ENCODE data around the gene PTPN22.

Gene PTPN22

GRCh38 chr1:113780374-113781146 is 91.0 kb downstream of the PTPN22 start:
- no peak overlapping the region for H3K4me3 ChIP-seq (ENCODE audit: low read depth, low read length)
- DNase-seq (ENCODE audit: low read depth), result no peak
- no peak for TF ChIP-seq CTCF (IDR thresholded peaks at IDR 0.05; ENCODE audit: low read depth, low read length, missing control alignments)

DNA sequence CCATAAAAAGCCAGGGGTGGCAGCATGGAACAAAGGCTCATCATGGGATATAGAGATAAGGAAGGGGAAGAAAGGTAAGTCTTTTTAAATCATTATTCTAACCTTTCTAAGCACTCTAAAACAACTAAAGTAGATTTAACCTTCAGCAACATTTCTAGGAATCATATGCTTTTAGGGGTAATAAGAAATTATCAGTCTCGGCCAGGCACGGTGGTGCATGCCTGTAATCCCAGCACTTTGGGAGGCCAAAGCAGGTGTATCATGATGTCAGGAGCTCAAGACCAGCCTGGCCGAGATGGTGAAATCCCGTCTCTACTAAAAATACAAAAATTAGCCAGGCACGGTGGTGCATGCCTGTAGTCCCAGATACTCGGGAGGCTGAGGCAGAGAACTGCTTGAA is 92.0 kb downstream of the PTPN22 start:
- DNase-seq (ENCODE audit: low read depth), result no peak
- no peak overlapping the region for H3K4me3 ChIP-seq (ENCODE audit: low read depth, low read length)
- no peak for TF ChIP-seq CTCF (IDR thresholded peaks at IDR 0.05; ENCODE audit: low read depth, low read length, missing control alignments)

- TF ChIP-seq CTCF (IDR thresholded peaks at IDR 0.05; ENCODE audit: low read depth, low read length, missing control alignments), result no peak
- no peak overlapping the region for H3K4me3 ChIP-seq (ENCODE audit: low read depth, low read length)
- no peak for DNase-seq (ENCODE audit: low read depth)
Observed at GRCh38 chr1:113777561-113777960, 94.0 kb downstream of the PTPN22 start.

GRCh38 chr1:113770031-113770430 is 101.5 kb downstream of the PTPN22 start:
- DNase-seq (ENCODE audit: low read depth), result no peak
- TF ChIP-seq CTCF (IDR thresholded peaks at IDR 0.05; ENCODE audit: low read depth, low read length, missing control alignments), result no peak
- no peak overlapping the region for H3K4me3 ChIP-seq (ENCODE audit: low read depth, low read length)

DNA sequence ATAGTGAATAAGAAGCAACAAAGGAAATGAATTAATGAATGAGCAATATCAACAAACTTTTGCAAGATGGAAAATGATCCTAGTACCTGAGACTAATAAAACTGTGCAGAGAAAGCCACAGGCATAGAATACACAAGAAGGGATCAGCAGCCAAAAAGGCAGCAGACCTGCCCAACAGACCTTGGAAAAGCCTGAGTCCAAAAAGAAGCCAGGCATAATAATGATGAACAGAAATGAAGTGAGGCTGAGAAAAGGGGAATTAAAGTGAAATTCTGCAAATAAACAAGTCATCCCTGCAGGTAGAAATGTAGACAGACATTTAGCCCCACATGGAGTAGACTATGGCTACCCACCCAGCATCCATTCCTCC is 101.9 kb downstream of the PTPN22 start:
- no peak for TF ChIP-seq CTCF (IDR thresholded peaks at IDR 0.05; ENCODE audit: low read depth, low read length, missing control alignments)
- no peak for DNase-seq (ENCODE audit: low read depth)

GRCh38 chr1:113768916-113769600 is 102.5 kb downstream of the PTPN22 start:
- DNase-seq (ENCODE audit: low read depth), result no peak
- no peak overlapping the region for H3K4me3 ChIP-seq (ENCODE audit: low read depth, low read length)
- no peak for TF ChIP-seq CTCF (IDR thresholded peaks at IDR 0.05; ENCODE audit: low read depth, low read length, missing control alignments)

More for the DNA sequence above, 101.9 kb downstream of the PTPN22 start:
- no peak overlapping the region for H3K4me3 ChIP-seq (ENCODE audit: low read depth, low read length)

Measured in GM12864 (cell line).